Measurements from ENCODE around the gene TMIE. TPM values are rescaled to one million over a fixed set of nuclear protein-coding genes. Genes with fewer than 3 reads are reported as not detected.

Gene TMIE
- total RNA-seq, 1 experiment from 2014 or later: 6.5 TPM

- Histone ChIP-seq H3K36me3 (ENCODE audit: low read depth) (no peaks in the 10 kb centered on the region), H3K27me3 (ENCODE audit: insufficient read depth, low read depth) (no peaks in the 10 kb centered on the region), H3K9me3 (ENCODE audit: insufficient read depth, low read depth) (no peaks in the 10 kb centered on the region), H3K27ac (no peak overlapping the region), H3K4me3 (no peak overlapping the region), H3K4me2 (no peak overlapping the region), H2AFZ (no peak overlapping the region), H4K20me1 (ENCODE audit: insufficient read depth) (no peaks in the 10 kb centered on the region), H3K9me2 (ENCODE audit: insufficient read depth) (no peaks in the 10 kb centered on the region), H3F3A (ENCODE audit: insufficient read depth, low read depth) (no peaks in the 10 kb centered on the region), H3K4me1 (replicated peaks; ENCODE audit: insufficient read depth) (no peaks in the 10 kb centered on the region), H3K79me2 (ENCODE audit: low read depth) (no peaks in the 10 kb centered on the region)
- ChIA-PET POLR2A (ENCODE audit: unreplicated experiment) (no interaction called here), CTCF (no interaction called here)
- intact Hi-C loops (cut with micrococcal nuclease; ENCODE audit: unreplicated experiment): no loop called here
- no peak for TF ChIP-seq CTCF (conservative IDR thresholded peaks at IDR 0.05)
- TF ChIP-seq EZH2 (IDR thresholded peaks at IDR 0.05; ENCODE audit: low read depth): no peak
- BruUV-seq (replicated peaks): no TSS peak
- DNase-seq: no peak
Measured at GRCh38 chr3:46677411-46677726, 23.8 kb upstream of the TMIE start.

- Histone ChIP-seq H3F3A (ENCODE audit: insufficient read depth, low read depth) (no peaks in the 10 kb centered on the region), H3K9me2 (ENCODE audit: insufficient read depth) (no peaks in the 10 kb centered on the region), H3K27me3 (ENCODE audit: insufficient read depth, low read depth) (no peaks in the 10 kb centered on the region), H3K79me2 (ENCODE audit: low read depth) (no peaks in the 10 kb centered on the region), H3K9me3 (ENCODE audit: insufficient read depth, low read depth) (no peaks in the 10 kb centered on the region), H3K27ac (no peak overlapping the region), H2AFZ (no peak overlapping the region), H4K20me1 (ENCODE audit: insufficient read depth) (no peaks in the 10 kb centered on the region), H3K4me2 (no peak overlapping the region), H3K36me3 (ENCODE audit: low read depth) (no peaks in the 10 kb centered on the region), H3K4me3 (no peak overlapping the region), H3K4me1 (replicated peaks; ENCODE audit: insufficient read depth) (no peaks in the 10 kb centered on the region)
- no TSS peak for BruUV-seq (replicated peaks)
- DNase-seq: no peak
- ChIA-PET POLR2A (ENCODE audit: unreplicated experiment) (no interaction called here), CTCF (no interaction called here)
- intact Hi-C loops (cut with micrococcal nuclease; ENCODE audit: unreplicated experiment): no loop called here
- no peak for TF ChIP-seq CTCF (conservative IDR thresholded peaks at IDR 0.05)
- no peak for TF ChIP-seq EZH2 (IDR thresholded peaks at IDR 0.05; ENCODE audit: low read depth)
Measured at GRCh38 chr3:46678280-46678679, 22.9 kb upstream of the TMIE start.

- Histone ChIP-seq H4K20me1 (ENCODE audit: insufficient read depth) (no peaks in the 10 kb centered on the region), H3K27ac (no peak overlapping the region), H2AFZ (no peak overlapping the region), H3F3A (ENCODE audit: insufficient read depth, low read depth) (no peaks in the 10 kb centered on the region), H3K9me2 (ENCODE audit: insufficient read depth) (no peaks in the 10 kb centered on the region), H3K36me3 (ENCODE audit: low read depth) (no peaks in the 10 kb centered on the region), H3K4me3 (no peak overlapping the region), H3K9me3 (ENCODE audit: insufficient read depth, low read depth) (no peaks in the 10 kb centered on the region), H3K4me1 (replicated peaks; ENCODE audit: insufficient read depth) (no peaks in the 10 kb centered on the region), H3K4me2 (no peak overlapping the region), H3K27me3 (ENCODE audit: insufficient read depth, low read depth) (no peaks in the 10 kb centered on the region), H3K79me2 (ENCODE audit: low read depth) (no peaks in the 10 kb centered on the region)
- intact Hi-C loops (cut with micrococcal nuclease; ENCODE audit: unreplicated experiment): no loop called here
- no peak for DNase-seq
- POLR2A ChIA-PET (ENCODE audit: unreplicated experiment): interaction anchor here (0.6 to 0.7 kb wide), 2 partner anchors 119 to 215 kb away, joined by 3 read pairs; no protein-coding TSS in a partner anchor
- no TSS peak for BruUV-seq (replicated peaks)
- TF ChIP-seq CTCF (conservative IDR thresholded peaks at IDR 0.05) (no peak), EZH2 (IDR thresholded peaks at IDR 0.05; ENCODE audit: low read depth) (no peak)
- CTCF ChIA-PET: no interaction called here
Measured at GRCh38 chr3:46679681-46680080, 21.5 kb upstream of the TMIE start.

Data from PC-9 (cell line).